ENCODE measurements around the gene OSBP. TPM values are rescaled to one million over a fixed set of nuclear protein-coding genes. Genes with fewer than 3 reads are reported as not detected.
"Not testable (repeated sequence)": the region's sequence is repeated elsewhere in the genome, so short reads cannot be mapped to it uniquely, and the experiment has no call there.

Gene OSBP
- total RNA-seq, 1 donor from 2014 or later = 30.0 TPM

DNA sequence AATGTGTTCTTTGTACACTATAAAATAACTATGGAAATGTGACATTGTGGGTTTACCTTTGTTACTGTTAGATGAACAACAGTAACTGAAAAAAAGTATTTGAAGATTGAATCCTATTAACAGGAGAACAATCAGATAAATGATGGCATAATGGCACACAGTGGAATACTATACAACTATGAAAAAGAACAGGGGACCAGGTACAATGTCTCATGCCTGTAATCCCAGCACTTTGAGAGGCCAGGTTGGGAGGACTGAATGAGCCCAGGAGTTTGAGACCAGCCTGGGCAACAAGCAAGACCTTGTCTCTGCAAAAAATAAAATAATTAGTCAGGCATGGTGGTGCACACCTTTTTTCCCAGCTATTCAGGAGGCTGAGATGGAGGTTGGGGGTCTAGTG lies 14.4 kb upstream of the OSBP start:
- TF ChIP-seq, protein P1, sequence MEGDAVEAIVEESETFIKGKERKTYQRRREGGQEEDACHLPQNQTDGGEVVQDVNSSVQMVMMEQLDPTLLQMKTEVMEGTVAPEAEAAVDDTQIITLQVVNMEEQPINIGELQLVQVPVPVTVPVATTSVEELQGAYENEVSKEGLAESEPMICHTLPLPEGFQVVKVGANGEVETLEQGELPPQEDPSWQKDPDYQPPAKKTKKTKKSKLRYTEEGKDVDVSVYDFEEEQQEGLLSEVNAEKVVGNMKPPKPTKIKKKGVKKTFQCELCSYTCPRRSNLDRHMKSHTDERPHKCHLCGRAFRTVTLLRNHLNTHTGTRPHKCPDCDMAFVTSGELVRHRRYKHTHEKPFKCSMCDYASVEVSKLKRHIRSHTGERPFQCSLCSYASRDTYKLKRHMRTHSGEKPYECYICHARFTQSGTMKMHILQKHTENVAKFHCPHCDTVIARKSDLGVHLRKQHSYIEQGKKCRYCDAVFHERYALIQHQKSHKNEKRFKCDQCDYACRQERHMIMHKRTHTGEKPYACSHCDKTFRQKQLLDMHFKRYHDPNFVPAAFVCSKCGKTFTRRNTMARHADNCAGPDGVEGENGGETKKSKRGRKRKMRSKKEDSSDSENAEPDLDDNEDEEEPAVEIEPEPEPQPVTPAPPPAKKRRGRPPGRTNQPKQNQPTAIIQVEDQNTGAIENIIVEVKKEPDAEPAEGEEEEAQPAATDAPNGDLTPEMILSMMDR (IDR thresholded peaks at IDR 0.05; ENCODE audit: borderline replicate concordance) = no peak

DNA sequence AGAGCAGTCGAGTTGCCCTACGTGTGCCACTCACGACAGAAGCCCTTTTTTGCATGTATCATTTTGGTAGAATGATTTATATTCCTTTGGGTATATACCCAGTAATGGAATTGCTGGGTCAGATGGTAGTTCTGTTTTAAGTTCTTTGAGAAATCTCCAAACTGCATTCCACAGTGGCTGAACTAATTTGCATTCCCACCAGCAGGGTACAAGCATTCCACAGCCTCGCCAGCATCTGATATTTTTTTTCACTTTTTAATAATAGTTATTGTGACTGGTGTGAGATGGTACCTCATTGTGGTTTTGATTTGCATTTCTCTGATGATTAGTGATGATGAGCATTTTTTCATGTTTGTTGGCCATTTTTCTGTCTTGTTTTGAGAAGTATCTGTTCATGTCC lies 11.4 kb upstream of the OSBP start:
- H3K36me3 ChIP-seq; H3K4me1 ChIP-seq; intact Hi-C loops (cut with micrococcal nuclease); DNase-seq; H3K27ac ChIP-seq (replicated peaks); H3K9me3 ChIP-seq (replicated peaks); H3K27me3 ChIP-seq (ENCODE audit: low read depth); H3K4me3 ChIP-seq: not testable (repeated sequence)

More for the DNA sequence above, 14.4 kb upstream of the OSBP start:
- Histone ChIP-seq H3K4me1 (no peaks in the 10 kb centered on the region), H3K4me3 (no peak overlapping the region), H3K9me3 (replicated peaks) (no peaks in the 10 kb centered on the region), H3K27ac (replicated peaks) (no peak overlapping the region), H3K36me3 (peaks cover 6% of the 10 kb centered on the region), H3K27me3 (ENCODE audit: low read depth) (no peaks in the 10 kb centered on the region)
- no peak for DNase-seq
- intact Hi-C loops (cut with micrococcal nuclease) = no loop called here

DNA sequence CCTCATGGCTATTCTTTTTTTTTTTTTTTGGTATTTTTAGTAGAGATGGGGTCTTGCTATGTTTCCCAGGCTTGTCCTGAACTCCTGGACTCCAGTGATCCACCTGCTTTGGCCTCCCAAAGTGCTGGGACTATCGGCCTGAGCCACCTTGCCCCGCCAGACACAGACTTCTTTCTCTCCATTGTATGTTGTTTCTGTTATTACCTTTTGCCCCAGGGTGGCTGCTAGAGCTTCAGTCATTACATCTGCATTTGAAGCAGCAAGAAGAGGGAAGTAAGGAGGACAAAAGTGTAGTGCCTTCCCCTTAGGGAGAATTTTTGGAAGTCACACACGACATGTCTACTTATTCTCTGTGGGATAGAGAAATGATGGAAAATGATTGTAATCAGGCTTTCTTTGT lies 10.1 kb upstream of the OSBP start:
- DNase-seq = no peak
- no peak overlapping the region for H3K4me3 ChIP-seq
- no peak overlapping the region for H3K27ac ChIP-seq (replicated peaks)
- no peaks in the 10 kb centered on the region for H3K4me1 ChIP-seq
- intact Hi-C loops (cut with micrococcal nuclease) = no loop called here
- H3K9me3 ChIP-seq (replicated peaks) = no peaks in the 10 kb centered on the region
- H3K36me3 ChIP-seq = no peaks in the 10 kb centered on the region
- TF ChIP-seq, protein P1 (IDR thresholded peaks at IDR 0.05; ENCODE audit: borderline replicate concordance) = no peak
- no peaks in the 10 kb centered on the region for H3K27me3 ChIP-seq (ENCODE audit: low read depth)

DNA sequence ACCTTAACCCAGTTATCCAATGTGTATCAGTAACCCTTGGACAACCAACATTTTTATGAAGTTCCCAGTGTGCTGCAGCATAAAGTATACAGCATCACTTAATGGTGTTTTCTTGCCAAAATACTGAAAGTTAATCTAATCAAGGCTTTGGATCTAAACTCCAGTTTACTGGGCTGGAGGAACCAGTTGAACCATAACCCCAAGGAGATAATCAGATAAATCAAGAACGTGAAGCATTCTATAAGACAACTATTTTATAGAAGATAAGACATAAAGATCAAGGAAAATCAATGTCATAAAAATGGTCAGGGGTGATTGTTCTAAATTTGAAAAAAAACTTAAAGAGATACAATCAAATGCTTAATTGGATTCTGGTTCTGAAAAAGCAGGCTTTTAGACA lies 2.3 kb upstream of the OSBP start:
- H3K27me3 ChIP-seq (ENCODE audit: low read depth) = no peaks in the 10 kb centered on the region
- intact Hi-C loops (cut with micrococcal nuclease) = no loop called here
- no peak overlapping the region for H3K27ac ChIP-seq (replicated peaks)
- peaks cover 34% of the 10 kb centered on the region for H3K4me1 ChIP-seq
- DNase-seq = no peak
- TF ChIP-seq, protein P1 (IDR thresholded peaks at IDR 0.05; ENCODE audit: borderline replicate concordance) = no peak
- no peaks in the 10 kb centered on the region for H3K36me3 ChIP-seq
- H3K4me3 ChIP-seq = no peak overlapping the region
- no peaks in the 10 kb centered on the region for H3K9me3 ChIP-seq (replicated peaks)

DNA sequence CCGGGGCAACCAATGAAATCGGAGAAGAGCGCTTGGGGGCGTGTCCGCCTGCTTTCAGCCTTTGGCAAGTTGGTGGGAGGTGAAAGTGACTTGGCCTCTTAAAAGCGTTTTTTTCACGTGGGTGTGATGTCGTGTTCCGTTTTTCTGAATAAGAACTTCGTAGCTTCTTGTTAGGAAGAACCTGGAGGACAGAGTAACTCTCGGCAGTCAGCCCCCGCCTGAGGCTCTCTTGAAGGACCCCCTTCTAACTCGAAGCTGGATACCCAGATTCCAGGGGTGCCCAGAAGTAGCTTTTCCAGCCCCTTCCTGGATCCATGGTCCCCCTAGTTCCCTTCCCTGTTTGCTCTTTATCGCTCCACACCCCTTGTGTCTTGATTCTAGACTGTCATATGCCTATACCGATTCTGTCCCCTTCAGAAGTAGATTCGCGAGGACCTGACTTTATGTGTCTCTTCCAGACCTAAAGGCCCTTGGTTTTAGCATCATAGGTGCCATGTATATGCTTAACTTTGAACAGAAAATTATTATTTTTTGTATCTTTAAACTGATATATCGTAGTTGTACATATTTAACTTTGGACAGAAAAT lies 915 bp upstream of the OSBP start:
- TF ChIP-seq, protein P1 (IDR thresholded peaks at IDR 0.05; ENCODE audit: borderline replicate concordance) = no peak
- peaks cover 47% of the 10 kb centered on the region for H3K4me1 ChIP-seq
- DNase-seq = peak; percentile 96
- H3K27ac ChIP-seq (replicated peaks) = peak overlapping the region; percentile 93
- peak overlapping the region; percentile 87 for H3K4me3 ChIP-seq
- no peaks in the 10 kb centered on the region for H3K9me3 ChIP-seq (replicated peaks)
- intact Hi-C loops (cut with micrococcal nuclease) = no loop called here
- H3K27me3 ChIP-seq (ENCODE audit: low read depth) = no peaks in the 10 kb centered on the region
- no peaks in the 10 kb centered on the region for H3K36me3 ChIP-seq

DNA sequence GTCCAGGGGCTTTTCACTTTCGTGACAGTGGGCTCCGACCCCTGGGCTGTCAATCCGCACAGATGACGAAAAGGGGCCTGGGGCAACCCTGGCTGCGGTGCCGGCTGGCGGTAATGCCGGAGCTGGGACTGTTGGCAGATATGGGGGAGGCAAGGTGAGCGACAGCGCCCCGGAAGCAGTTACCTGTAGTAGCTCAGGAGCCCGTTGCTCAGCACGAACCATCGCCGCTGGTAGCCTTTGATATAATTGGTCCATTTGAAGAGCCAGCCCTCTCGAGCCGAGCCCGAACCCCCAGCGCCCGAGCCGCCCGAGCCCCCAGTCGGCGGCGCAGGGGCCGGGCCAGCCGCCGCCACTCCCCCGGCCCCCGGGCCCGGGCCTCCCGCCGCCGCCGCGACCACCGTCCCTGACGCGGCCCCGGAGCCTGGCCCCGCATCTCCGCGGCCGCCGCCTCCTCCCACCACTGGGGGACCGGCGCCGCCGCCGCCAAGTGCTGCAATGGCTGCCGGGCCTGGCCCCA lies 396 bp downstream of the OSBP start:
- intact Hi-C loops (cut with micrococcal nuclease) = no loop called here
- Histone ChIP-seq H3K36me3 (peaks cover 3% of the 10 kb centered on the region), H3K4me3 (peak overlapping the region; percentile 87), H3K27me3 (ENCODE audit: low read depth) (no peaks in the 10 kb centered on the region), H3K27ac (replicated peaks) (peak overlapping the region; percentile 96), H3K4me1 (peaks cover 59% of the 10 kb centered on the region), H3K9me3 (replicated peaks) (no peaks in the 10 kb centered on the region)
- TF ChIP-seq, protein P1 (IDR thresholded peaks at IDR 0.05; ENCODE audit: borderline replicate concordance) = no peak
- DNase-seq = peak; percentile 30

Data from left ventricle myocardium inferior (tissue), 1 donor.